K562 (cell line): ENCODE data around the gene TEX22. TPM values are rescaled to one million over a fixed set of nuclear protein-coding genes. Genes with fewer than 3 reads are reported as not detected.

Experiments
- ATAC-seq: fragments of 200-7000 bp; cut with Tn5 transposase; 3 replicates; pipeline ENCODE4 v1.9.1; 2020; ENCODE audit warnings: moderate library complexity
- BruUV-seq: library from RNA; stranded (reverse); fragments of 400-500 nt; replicated peaks from 2 replicates; lab custom pipeline; 2021; lab: Mats Ljungman, UMichigan
- CTCF ChIA-PET: fragments of 300-600 bp; formaldehyde crosslinking; extraction: SDS; loops from one replicate; lab custom pipeline; 2021; ENCODE audit warnings: low intra/inter-chr PET ratio; lab: Yijun Ruan, JAX
- POLR2A ChIA-PET: fragments of 300-600, 350-650 bp; sonication (Branson Sonifier 250); formaldehyde crosslinking; extraction: SDS; loops from one replicate; lab custom pipeline; 2021; ENCODE audit warnings: antibody characterized with exemption, inconsistent platforms; lab: Yijun Ruan, JAX
- DNase-seq, 4 experiments: peaks; one replicate each; pipeline versions ENCODE4 v3.0.0 to v3.0.0-alpha.2; 2011 to 2018; ENCODE audit warnings: low spot score in 3 of 4, mixed read lengths in 3 of 4; ENCODE audit errors: extremely low read depth in 1 of 4
- FAIRE-seq: peaks from 2 replicates; lab custom pipeline; 2011; peaks lifted over from hg19 to GRCh38; lab: Jason Lieb, UNC
- H2AFZ ChIP-seq: 2 replicates; pipeline ENCODE4 v1.6.0; 2011; ENCODE audit warnings: low read depth, low read length, control low read depth, inconsistent platforms
- H3K27ac ChIP-seq: fragments of 200-600 bp; 3 replicates; pipeline ENCODE4 v1.8.0; 2011; ENCODE audit warnings: low read depth, mild to moderate bottlenecking, control low read depth, inconsistent platforms, low read length, moderate library complexity, mixed read lengths; ENCODE audit errors: extremely low read depth
- H3K27me3 ChIP-seq, 2 experiments: fragments of 300-600 bp in 1 of 2; 2 replicates in 1 of 2; 3 replicates in 1 of 2; pipeline versions ENCODE4 v1.6.0 to v1.8.0; 2011; ENCODE audit warnings: inconsistent platforms in 2 of 2, low read length in 2 of 2, mild to moderate bottlenecking in 1 of 2, mixed read lengths in 1 of 2, moderate library complexity in 1 of 2; ENCODE audit not compliant: control insufficient read depth in 2 of 2, insufficient read depth in 2 of 2
- H3K36me3 ChIP-seq: fragments of 300-600 bp; 3 replicates; pipeline ENCODE4 v1.8.0; 2011; ENCODE audit warnings: mild to moderate bottlenecking, low read length, inconsistent platforms; ENCODE audit not compliant: control insufficient read depth, insufficient read depth
- H3K4me1 ChIP-seq, 2 experiments: fragments of 200-600 bp in 1 of 2; replicated peaks in 1 of 2; 2 replicates in 1 of 2; 3 replicates in 1 of 2; pipeline versions ENCODE4 v1.5.1 to v1.8.0; 2011; ENCODE audit warnings: inconsistent platforms in 2 of 2, low read length in 2 of 2, mild to moderate bottlenecking in 1 of 2, mixed read lengths in 1 of 2, moderate library complexity in 1 of 2; ENCODE audit not compliant: control insufficient read depth in 2 of 2, insufficient read depth in 2 of 2
- H3K4me2 ChIP-seq: 2 replicates; pipeline ENCODE4 v1.6.1; 2011; ENCODE audit warnings: low read length, control low read depth, inconsistent platforms, mixed read lengths; ENCODE audit not compliant: insufficient read depth
- H3K4me3 ChIP-seq: fragments of 200-600 bp; sonication (generic), shearing (Covaris generic); 2 replicates; pipeline ENCODE4 v1.5.1; 2016; ENCODE audit warnings: control low read depth, inconsistent platforms
- H3K79me2 ChIP-seq: fragments of 200-600 bp; 3 replicates; pipeline ENCODE4 v1.8.0; 2011; ENCODE audit warnings: low read length, inconsistent platforms; ENCODE audit not compliant: control insufficient read depth, insufficient read depth
- H3K9ac ChIP-seq, 2 experiments: 2 replicates each; pipeline versions ENCODE4 v1.6.0 to v1.6.1; 2011; ENCODE audit warnings: low read depth in 2 of 2, low read length in 2 of 2, control low read depth in 1 of 2, inconsistent platforms in 1 of 2, mild to moderate bottlenecking in 1 of 2, mixed read lengths in 1 of 2; ENCODE audit not compliant: insufficient read depth in 1 of 2
- H3K9me1 ChIP-seq: one replicate; pipeline ENCODE4 v1.6.0; 2011; ENCODE audit warnings: inconsistent platforms, mild to moderate bottlenecking, low read length, moderate library complexity; ENCODE audit not compliant: control insufficient read depth, insufficient read depth
- H3K9me3 ChIP-seq: replicated peaks from 2 replicates; pipeline ENCODE4 v1.5.1; 2011; ENCODE audit warnings: low read depth, low read length, inconsistent platforms; ENCODE audit not compliant: control insufficient read depth, insufficient read depth
- H4K20me1 ChIP-seq: replicated peaks from 2 replicates; pipeline ENCODE4 v1.6.1; 2011; ENCODE audit warnings: low read length, inconsistent platforms, mixed read lengths; ENCODE audit not compliant: control insufficient read depth, insufficient read depth
- WHSC1 ChIP-seq: IDR thresholded peaks from one replicate; pipeline ENCODE4 v1.6.1; 2012; ENCODE audit warnings: low read length, control low read depth, inconsistent platforms
- ZFP1 ChIP-seq: fragments of 450-650 bp; formaldehyde crosslinking; IDR thresholded peaks from 2 replicates; pipeline ENCODE4 v1.4.0; 2020; ENCODE audit warnings: mild to moderate bottlenecking, mixed read lengths
- ZNF408 ChIP-seq: fragments of 250-450 bp; sonication (Bioruptor Pico); IDR thresholded peaks from 2 replicates; pipeline ENCODE4 v1.4.0; 2020; ENCODE audit warnings: low read depth, mild to moderate bottlenecking, moderate library complexity
- WGBS: fragments of 100-300 bp; shearing (Covaris generic); methylation state at CpG from one replicate; pipeline ENCODE4 v1.1.6; 2016; ENCODE audit warnings: low coverage, mixed read lengths; ENCODE audit not compliant: insufficient coverage; ENCODE audit errors: missing lambda C conversion rate; 5-methylcytosine and 5-hydroxymethylcytosine counted together
- in situ Hi-C: fragments of 300-500 bp; cut with MboI; formaldehyde crosslinking; loops from 4 replicates; pipeline ENCODE4 v1.15.0; 2018; ENCODE audit warnings: inconsistent platforms, mixed read lengths
- intact Hi-C: fragments of 100-400 bp; cut with micrococcal nuclease; formaldehyde crosslinking; loops from 2 replicates; pipeline ENCODE4 v1.14.2; 2022
- polyA plus RNA-seq, 8 experiments: library from polyadenylated mRNA; depleted of rRNA in 4 of 8; stranded (reverse) in 5 of 8; unstranded in 3 of 8; fragments of >200 nt; fragmentation: Nextera tagmentation in 2 of 8; fragmentation: Illumina TruSeq in 1 of 8; extraction: Ambion mirVana in 2 of 8; extraction: Trizol in 1 of 8; gene quantifications; 2 replicates each; pipeline versions ENCODE4 v1.2.1 to v1.2.3, GENCODE V29; 2011 to 2014; ENCODE audit warnings: inconsistent platforms in 1 of 8, missing spikeins in 1 of 8
- total RNA-seq, 7 experiments: library from RNA; depleted of rRNA in 6 of 7; stranded (reverse); fragments of >200 nt in 6 of 7; fragmentation: Illumina TruSeq in 2 of 7; extraction: Trizol in 2 of 7; gene quantifications; 2 replicates each; pipeline versions ENCODE4 v1.2.1 to v1.2.3, GENCODE V29; 2011 to 2021; ENCODE audit warnings: low replicate concordance in 1 of 7
- TF ChIP-seq, protein P1 (sequence below): fragments of 450-650 bp; IDR thresholded peaks from 2 replicates; pipeline ENCODE4 v1.6.1; 2017; ENCODE audit warnings: antibody characterized with exemption, mild to moderate bottlenecking

Gene TEX22
- total and polyA plus RNA-seq, 9 of the 15 experiments (the other 6 are each of a cell fraction or from before 2014, with no cell fraction given), result 0.04 to 1.7 (median 0.23) TPM; not detected in 2

DNA sequence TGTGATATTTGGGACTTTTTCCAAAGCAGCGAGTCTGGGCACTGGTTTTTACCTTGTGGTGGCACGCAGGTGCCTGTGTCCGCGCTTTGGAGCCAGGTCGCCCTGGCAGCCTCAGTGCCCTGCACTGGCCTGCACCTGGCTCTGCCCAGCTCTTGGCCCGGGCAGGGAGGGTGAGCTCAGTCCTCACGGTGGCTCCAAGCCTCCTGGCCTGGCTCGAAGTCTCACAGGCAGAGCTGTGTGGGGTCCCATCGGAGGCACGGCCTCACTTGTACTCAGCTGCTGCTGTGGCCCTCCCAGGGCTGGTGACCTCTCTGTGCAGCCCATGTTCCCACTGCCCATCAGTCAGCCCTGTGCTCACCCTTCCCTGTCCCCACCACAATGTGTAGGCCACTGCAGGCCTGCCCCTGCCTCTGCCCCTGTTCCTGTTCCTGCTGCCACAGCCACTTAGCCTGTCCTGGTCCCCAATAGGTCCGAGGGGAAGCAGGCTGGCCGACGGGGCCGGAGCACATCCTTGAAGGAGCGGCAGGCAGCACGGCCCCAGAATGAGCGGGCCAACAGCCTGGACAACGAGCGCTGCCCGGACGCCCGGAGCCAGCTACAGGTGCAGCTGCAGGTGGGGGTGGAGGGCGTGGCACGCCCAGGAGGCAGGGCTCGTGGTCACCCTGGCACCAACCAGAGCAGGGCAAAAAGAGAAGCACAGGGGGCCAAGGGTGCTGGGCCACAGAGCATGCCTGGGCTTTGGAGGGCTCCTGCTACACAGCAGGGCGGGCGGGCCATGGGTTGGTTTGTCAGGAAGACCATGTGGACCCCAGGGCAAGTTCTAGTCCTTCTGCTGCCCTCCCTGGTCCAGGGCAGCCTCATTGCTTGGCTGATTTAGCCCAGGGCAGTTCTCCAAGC is 16.6 kb upstream of the TEX22 start (continued):
- TF ChIP-seq, protein P1, sequence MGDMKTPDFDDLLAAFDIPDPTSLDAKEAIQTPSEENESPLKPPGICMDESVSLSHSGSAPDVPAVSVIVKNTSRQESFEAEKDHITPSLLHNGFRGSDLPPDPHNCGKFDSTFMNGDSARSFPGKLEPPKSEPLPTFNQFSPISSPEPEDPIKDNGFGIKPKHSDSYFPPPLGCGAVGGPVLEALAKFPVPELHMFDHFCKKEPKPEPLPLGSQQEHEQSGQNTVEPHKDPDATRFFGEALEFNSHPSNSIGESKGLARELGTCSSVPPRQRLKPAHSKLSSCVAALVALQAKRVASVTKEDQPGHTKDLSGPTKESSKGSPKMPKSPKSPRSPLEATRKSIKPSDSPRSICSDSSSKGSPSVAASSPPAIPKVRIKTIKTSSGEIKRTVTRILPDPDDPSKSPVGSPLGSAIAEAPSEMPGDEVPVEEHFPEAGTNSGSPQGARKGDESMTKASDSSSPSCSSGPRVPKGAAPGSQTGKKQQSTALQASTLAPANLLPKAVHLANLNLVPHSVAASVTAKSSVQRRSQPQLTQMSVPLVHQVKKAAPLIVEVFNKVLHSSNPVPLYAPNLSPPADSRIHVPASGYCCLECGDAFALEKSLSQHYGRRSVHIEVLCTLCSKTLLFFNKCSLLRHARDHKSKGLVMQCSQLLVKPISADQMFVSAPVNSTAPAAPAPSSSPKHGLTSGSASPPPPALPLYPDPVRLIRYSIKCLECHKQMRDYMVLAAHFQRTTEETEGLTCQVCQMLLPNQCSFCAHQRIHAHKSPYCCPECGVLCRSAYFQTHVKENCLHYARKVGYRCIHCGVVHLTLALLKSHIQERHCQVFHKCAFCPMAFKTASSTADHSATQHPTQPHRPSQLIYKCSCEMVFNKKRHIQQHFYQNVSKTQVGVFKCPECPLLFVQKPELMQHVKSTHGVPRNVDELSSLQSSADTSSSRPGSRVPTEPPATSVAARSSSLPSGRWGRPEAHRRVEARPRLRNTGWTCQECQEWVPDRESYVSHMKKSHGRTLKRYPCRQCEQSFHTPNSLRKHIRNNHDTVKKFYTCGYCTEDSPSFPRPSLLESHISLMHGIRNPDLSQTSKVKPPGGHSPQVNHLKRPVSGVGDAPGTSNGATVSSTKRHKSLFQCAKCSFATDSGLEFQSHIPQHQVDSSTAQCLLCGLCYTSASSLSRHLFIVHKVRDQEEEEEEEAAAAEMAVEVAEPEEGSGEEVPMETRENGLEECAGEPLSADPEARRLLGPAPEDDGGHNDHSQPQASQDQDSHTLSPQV, result no peak

DNA sequence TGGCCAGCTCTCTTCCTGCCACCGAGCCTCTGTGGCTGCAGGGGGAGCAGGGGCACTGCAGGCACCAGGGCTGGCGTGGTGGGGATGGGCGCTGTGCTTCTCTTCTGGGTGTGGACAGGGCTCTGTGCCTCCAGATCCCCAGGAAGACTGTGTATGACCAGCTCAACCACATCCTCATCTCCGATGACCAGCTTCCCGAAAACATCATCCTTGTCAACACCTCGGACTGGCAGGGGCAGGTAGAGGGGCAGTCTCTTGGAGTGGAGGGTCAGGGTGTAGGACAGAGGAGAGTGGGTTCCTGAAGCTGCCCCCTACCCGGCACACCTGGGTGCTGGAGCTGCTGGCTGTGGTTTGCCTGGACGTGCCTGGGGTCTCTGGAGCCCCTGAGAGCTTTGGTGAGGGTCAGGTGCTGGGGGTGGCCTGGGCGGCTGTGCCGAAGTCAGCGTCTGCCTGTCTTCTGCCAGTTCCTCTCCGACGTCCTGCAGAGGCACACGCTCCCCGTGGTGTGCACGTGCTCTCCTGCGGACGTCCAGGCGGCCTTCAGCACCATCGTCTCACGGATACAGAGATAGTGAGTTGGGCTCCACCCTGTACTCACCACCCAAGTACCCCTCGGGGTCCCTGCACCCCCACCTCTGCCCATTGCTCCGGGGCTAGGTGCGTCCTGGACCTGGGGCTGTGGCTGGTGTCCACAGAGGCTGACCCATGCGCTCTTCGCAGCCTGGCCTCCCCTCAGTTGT is 15.8 kb upstream of the TEX22 start:
- DNase-seq (no peak), FAIRE-seq (no peak), ATAC-seq (no peak)
- intact Hi-C loops, result no loop called here
- Histone ChIP-seq H2AFZ (no peak overlapping the region), H3K36me3 (no peaks in the 10 kb centered on the region), H3K4me1 (peaks cover 8 to 20% of the 10 kb centered on the region in 2 experiments; a peak in 4 of 5 replicates), H3K79me2 (no peaks in the 10 kb centered on the region), H3K9me3 (no peaks in the 10 kb centered on the region), H4K20me1 (no peaks in the 10 kb centered on the region; the same call in 1 of the 2 replicates), H3K4me2 (no peak overlapping the region), H3K9ac (no peak overlapping the region), H3K9me1 (no peaks in the 10 kb centered on the region), H3K27ac (no peak overlapping the region), H3K4me3 (no peak overlapping the region), H3K27me3 (no peaks in the 10 kb centered on the region)
- no TSS peak for BruUV-seq
- ChIA-PET POLR2A (no interaction called here), CTCF (no interaction called here)
- TF ChIP-seq WHSC1 (no peak), ZFP1 (CRISPR knock-in tag) (no peak), ZNF408 (CRISPR knock-in tag) (no peak)
- 72% methylated on average over 8 of the region's 26 CpGs for WGBS
- in situ Hi-C loops, result no loop called here
